Transverse colon (tissue), 4 donors: ENCODE results near the gene NEDD4L.

ENCODE experiments used
- CTCF ChIP-seq, 5 experiments: fragments of 200-600 bp in 3 of 5; fragments of 450-650 bp in 2 of 5; sonication (generic) in 3 of 5; IDR thresholded peaks; 1 replicate in 2 of 5; 2 replicates in 3 of 5; pipeline ENCODE4 v1.5.1; 2016 to 2017; ENCODE audit warnings: antibody characterized with exemption in 5 of 5, inconsistent platforms in 3 of 5, mild to moderate bottlenecking in 2 of 5, moderate library complexity in 1 of 5
- EP300 ChIP-seq: sonication (generic); formaldehyde crosslinking; IDR thresholded peaks from one replicate; pipeline ENCODE4 v1.6.1; 2017; ENCODE audit warnings: antibody characterized with exemption, low read depth
- POLR2AphosphoS5 ChIP-seq, 3 donors: sonication (generic); formaldehyde crosslinking; IDR thresholded peaks; one replicate each; pipeline ENCODE4 v1.6.1; 2016; ENCODE audit warnings: antibody characterized with exemption in 3 of 3

DNA sequence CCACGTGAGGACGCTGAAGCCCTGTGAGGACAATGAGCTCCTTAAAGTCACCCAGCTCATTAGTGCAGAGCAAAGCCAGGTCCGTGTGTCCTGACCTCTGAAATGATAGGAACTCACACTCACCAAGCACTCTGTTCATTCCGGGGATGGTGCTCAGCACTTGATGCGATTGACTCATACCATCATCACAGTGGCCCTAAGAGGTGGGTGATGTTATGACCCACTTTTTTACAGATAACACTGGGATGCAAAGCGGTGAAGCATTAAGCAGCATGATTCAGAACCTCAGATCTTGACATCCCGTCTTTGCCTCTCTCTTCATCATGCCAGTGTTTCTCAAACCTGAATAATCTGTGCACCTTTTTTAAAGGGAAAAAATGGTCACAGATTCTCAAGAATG, 350.0 kb downstream of the NEDD4L start:
- TF ChIP-seq CTCF (IDR thresholded peaks at IDR 0.05) (no peak), EP300 (no peak), POLR2AphosphoS5 (IDR thresholded peaks at IDR 0.05) (no peak)
